ENCODE data around the gene MYEOV.

DNA sequence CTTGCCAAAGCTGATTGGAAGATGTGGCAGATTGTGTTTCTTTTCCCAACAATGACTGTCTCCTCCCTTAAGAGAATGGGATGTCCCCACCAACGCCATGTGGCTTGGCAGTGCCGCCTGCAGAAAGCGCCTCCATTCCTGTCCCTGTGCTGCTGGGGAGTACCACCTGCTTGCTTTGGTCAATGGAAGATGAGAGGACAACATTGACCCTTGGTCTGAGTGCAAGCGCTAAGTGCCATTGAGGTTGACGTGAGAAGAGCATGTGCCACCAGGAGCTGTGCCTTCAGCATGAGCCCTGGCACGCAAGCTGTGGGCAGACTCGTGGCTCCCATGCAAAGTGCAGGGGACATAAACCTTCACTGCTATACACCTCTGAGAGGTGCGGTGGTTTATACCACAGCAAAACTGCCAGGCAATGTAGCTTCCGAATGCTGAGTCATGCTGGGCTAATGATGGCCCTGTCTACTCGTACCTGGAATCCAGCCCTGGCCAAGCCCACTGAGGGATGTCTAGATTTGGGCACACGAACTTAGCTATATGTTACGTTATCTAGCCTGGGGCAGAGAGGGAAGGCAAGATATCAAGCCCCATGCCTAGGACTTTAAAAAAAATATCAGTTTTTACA, 41.9 kb downstream of the MYEOV start:
- TF ChIP-seq, protein P1, sequence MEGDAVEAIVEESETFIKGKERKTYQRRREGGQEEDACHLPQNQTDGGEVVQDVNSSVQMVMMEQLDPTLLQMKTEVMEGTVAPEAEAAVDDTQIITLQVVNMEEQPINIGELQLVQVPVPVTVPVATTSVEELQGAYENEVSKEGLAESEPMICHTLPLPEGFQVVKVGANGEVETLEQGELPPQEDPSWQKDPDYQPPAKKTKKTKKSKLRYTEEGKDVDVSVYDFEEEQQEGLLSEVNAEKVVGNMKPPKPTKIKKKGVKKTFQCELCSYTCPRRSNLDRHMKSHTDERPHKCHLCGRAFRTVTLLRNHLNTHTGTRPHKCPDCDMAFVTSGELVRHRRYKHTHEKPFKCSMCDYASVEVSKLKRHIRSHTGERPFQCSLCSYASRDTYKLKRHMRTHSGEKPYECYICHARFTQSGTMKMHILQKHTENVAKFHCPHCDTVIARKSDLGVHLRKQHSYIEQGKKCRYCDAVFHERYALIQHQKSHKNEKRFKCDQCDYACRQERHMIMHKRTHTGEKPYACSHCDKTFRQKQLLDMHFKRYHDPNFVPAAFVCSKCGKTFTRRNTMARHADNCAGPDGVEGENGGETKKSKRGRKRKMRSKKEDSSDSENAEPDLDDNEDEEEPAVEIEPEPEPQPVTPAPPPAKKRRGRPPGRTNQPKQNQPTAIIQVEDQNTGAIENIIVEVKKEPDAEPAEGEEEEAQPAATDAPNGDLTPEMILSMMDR (IDR thresholded peaks at IDR 0.05), result no peak
- no peak for TF ChIP-seq POLR2A (IDR thresholded peaks at IDR 0.05; ENCODE audit: low read depth)
- TF ChIP-seq POLR2AphosphoS5 (IDR thresholded peaks at IDR 0.05), result no peak

All from esophagus muscularis mucosa (tissue), 3 donors.